ENCODE results near the gene SEM1. TPM values are rescaled to one million over a fixed set of nuclear protein-coding genes. Genes with fewer than 3 reads are reported as not detected.
"Not testable (repeated sequence)": the region's sequence is repeated elsewhere in the genome, so short reads cannot be mapped to it uniquely, and the experiment has no call there.

SEM1 gene
- total RNA-seq, 1 donor: 21.2 TPM

DNA sequence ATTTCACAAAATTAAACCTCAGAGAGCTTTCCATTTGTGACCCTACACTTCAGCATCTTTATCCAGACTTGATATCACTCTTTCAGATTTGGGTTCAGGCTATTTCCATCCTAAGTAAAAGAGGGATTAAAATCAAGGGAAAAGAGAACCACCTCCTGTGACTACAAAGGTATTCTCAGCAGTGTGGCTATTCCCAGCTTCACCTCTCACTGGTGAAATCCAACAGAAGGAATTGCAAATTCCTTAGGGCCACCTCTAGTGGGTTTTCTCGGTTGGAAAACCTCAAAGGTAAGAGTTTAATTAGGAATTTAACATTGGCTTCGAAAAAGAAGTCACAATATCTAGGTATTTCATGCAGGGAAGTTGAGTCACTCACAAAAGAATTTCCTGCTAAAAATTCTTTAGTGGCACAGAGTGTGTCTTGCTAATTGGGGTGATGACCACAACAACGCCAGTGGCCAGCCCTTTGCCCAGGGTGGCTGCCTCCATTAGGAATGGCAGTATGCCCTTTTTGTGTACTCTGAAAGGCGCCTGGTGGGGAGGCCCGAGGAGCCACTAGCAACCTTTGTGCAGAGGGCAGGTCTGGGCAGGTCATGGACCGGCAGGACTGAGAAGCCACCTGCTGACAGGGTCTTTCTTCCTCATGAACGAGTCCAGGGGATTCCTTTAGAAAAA, 52.2 kb downstream of the SEM1 start:
- TF ChIP-seq CTCF (IDR thresholded peaks at IDR 0.05; ENCODE audit: insufficient read depth, low read depth, low read length): no peak
- no peak overlapping the region for H3K4me3 ChIP-seq (ENCODE audit: low read depth, low read length)
- DNase-seq (ENCODE audit: low read depth): no peak

DNA sequence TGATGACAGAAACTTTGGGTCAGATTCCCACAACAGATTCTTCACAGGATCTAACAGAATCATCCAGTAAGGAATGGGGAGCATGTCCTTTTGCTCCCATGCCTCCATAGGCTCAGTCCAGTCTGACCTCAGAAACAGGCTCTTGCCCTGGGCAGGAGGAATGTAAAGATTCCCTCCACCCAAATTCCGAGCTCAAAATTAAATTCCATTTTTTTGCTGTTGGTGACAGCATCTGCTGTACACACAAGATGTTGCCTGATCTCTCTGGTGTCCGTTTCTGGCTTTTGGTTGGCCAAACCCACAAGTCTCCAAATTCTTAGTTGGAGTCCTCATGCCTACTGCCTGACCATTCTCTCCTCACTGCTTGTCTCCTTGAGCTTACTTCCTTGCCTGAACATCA, 53.7 kb downstream of the SEM1 start:
- no peak for TF ChIP-seq CTCF (IDR thresholded peaks at IDR 0.05; ENCODE audit: insufficient read depth, low read depth, low read length)
- DNase-seq (ENCODE audit: low read depth): no peak
- H3K4me3 ChIP-seq (ENCODE audit: low read depth, low read length): no peak overlapping the region

DNA sequence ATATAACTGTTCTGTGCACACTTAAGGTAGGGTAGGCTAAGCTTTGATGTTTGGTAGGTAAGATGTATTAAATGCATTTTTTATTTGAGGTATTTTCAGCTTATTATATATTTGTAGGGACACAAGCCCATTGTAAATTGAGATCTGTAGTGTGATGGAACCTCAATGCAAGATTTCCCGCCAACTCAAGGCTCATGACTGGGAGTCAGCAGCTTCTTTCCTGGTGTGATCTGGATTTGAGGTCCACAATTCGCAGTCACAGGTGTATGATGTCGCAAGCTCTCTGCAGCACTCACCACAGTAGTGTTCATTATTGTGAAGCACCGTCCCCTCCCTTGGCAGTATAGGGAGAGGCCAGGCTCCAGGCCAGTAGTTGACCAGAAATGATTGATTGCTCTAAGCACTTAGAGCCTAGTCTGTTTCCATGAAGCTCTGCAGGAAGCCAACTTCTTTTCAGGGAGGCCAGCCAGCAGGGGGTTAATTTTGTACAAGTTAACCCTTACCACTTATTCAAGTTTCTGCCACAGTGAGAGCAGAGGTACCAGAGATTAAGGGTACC, 54.9 kb downstream of the SEM1 start:
- no peak for DNase-seq (ENCODE audit: low read depth)
- no peak overlapping the region for H3K4me3 ChIP-seq (ENCODE audit: low read depth, low read length)
- no peak for TF ChIP-seq CTCF (IDR thresholded peaks at IDR 0.05; ENCODE audit: insufficient read depth, low read depth, low read length)

DNA sequence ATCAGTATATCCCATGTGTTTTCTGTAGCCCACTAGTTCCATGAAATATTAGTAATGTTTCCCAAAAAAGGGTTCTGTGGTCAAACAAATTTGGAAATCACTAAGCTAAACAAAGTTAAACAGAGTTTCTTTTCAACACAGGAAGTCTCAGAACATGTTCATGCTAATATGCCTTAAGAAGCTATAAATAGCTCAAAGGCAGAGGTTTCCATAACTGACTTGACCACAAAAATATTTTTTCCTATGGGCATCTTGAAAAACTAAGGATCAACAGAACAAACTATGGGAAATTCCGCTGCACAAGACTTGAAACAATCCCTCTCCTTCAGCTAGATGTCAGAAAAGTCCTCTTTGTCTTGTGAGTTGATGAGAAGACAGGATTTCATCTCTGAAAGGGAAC, 59.7 kb downstream of the SEM1 start:
- no peak for TF ChIP-seq CTCF (IDR thresholded peaks at IDR 0.05; ENCODE audit: insufficient read depth, low read depth, low read length)
- peak; percentile 44 for DNase-seq (ENCODE audit: low read depth)
- no peak overlapping the region for H3K4me3 ChIP-seq (ENCODE audit: low read depth, low read length)

GRCh38 chr7:96648784-96649183, 60.9 kb downstream of the SEM1 start:
- no peak overlapping the region for H3K4me3 ChIP-seq (ENCODE audit: low read depth, low read length)
- no peak for TF ChIP-seq CTCF (IDR thresholded peaks at IDR 0.05; ENCODE audit: insufficient read depth, low read depth, low read length)
- DNase-seq (ENCODE audit: low read depth): no peak

GRCh38 chr7:96647733-96648132, 61.9 kb downstream of the SEM1 start:
- no peak for DNase-seq (ENCODE audit: low read depth)
- no peak overlapping the region for H3K4me3 ChIP-seq (ENCODE audit: low read depth, low read length)
- TF ChIP-seq CTCF (IDR thresholded peaks at IDR 0.05; ENCODE audit: insufficient read depth, low read depth, low read length): no peak

DNA sequence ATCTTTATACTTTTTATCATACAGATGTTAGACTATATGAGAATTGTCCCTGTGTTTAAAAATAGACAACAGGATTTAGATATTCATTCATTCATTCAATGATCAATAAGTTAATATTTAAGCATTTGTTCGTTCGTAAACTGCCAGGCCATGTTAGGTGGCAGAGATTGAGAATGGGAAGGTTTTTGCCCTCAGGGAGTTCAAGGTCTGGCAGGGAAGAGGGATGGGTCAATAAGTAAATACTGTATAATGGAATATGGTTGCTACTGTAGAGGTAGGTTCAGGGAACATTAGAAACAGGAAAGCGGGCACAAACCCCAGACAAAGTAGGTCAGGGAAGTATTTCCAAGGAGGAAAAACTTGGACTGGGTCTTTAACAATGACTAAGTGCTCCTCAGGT, 64.6 kb downstream of the SEM1 start:
- H3K4me3 ChIP-seq (ENCODE audit: low read depth, low read length): no peak overlapping the region
- TF ChIP-seq CTCF (IDR thresholded peaks at IDR 0.05; ENCODE audit: insufficient read depth, low read depth, low read length): no peak
- no peak for DNase-seq (ENCODE audit: low read depth)

- DNase-seq (ENCODE audit: low read depth); H3K4me3 ChIP-seq (ENCODE audit: low read depth, low read length): not testable (repeated sequence)
Observed at GRCh38 chr7:96643436-96643835, 66.2 kb downstream of the SEM1 start.

Data from fibroblast of villous mesenchyme (primary cell).